ENCODE results near the gene SNRNP40. TPM values are rescaled to one million over a fixed set of nuclear protein-coding genes. Genes with fewer than 3 reads are reported as not detected.

The SNRNP40 gene
- total and polyA plus RNA-seq, 10 of the 15 experiments (the other 5 are each of a cell fraction or from before 2014, with no cell fraction given), result 34.9 to 212 (median 115) TPM

DNA sequence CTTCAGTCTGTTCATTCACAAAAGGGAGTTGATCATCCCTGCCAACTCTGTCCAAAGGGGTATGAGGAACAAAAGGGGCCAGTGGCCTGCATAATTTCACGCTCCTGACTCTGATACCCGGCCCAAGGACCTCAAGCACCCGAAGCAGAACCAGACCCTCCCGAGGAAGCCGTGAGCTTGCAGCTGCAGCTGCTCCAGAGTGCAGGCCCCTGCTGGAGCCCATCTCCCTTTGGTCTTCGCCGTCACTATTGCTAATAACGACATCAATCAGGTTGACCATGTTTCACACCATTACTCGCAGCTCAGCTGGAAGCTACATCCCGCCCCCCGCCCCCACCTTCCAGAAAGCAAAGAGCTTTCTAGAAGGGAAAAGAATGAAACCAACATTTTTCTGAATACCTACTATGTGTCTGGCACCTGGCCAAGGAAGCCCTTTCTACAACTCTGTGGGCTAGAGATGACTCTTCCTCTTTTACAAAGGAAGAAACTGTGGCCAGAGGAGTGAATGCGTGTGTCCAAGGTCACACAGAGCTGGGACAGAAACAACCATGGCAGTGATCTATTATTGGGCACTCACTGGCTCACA lies 62.4 kb downstream of the SNRNP40 start:
- H4K20me1 ChIP-seq (ENCODE audit: control insufficient read depth, insufficient read depth), result no peaks in the 10 kb centered on the region
- ChIA-PET POLR2A (no interaction called here), SMC1A (ENCODE audit: uncharacterized antibody, unreplicated experiment) (no interaction called here), CTCF (interaction anchor here (0.6 kb wide), 1 partner anchor 535 kb away, joined by 3 read pairs; no protein-coding TSS in a partner anchor), RAD21 (ENCODE audit: unreplicated experiment) (no interaction called here)
- BruUV-seq (replicated peaks), result no TSS peak
- H3K36me3 ChIP-seq (ENCODE audit: control insufficient read depth in 2 of 2, insufficient read depth in 2 of 2, low read length in 1 of 2), result no peaks in the 10 kb centered on the region
- no peaks in the 10 kb centered on the region for H3K4me1 ChIP-seq (ENCODE audit: control insufficient read depth, insufficient read depth, low read length)
- ATAC-seq, result no peak
- no peak for FAIRE-seq
- H3K9ac ChIP-seq (ENCODE audit: control insufficient read depth, insufficient read depth, low read length), result no peak overlapping the region
- TF ChIP-seq KDM1A (IDR thresholded peaks at IDR 0.05; ENCODE audit: borderline replicate concordance), result no peak
- TF ChIP-seq SIN3A (IDR thresholded peaks at IDR 0.05; ENCODE audit: low read depth, low read length), result no peak
- no peak for TF ChIP-seq CEBPB (IDR thresholded peaks at IDR 0.05; ENCODE audit: borderline replicate concordance in 1 of 2, low read depth in 2 of 2, low read length in 2 of 2)
- TF ChIP-seq, protein P1, sequence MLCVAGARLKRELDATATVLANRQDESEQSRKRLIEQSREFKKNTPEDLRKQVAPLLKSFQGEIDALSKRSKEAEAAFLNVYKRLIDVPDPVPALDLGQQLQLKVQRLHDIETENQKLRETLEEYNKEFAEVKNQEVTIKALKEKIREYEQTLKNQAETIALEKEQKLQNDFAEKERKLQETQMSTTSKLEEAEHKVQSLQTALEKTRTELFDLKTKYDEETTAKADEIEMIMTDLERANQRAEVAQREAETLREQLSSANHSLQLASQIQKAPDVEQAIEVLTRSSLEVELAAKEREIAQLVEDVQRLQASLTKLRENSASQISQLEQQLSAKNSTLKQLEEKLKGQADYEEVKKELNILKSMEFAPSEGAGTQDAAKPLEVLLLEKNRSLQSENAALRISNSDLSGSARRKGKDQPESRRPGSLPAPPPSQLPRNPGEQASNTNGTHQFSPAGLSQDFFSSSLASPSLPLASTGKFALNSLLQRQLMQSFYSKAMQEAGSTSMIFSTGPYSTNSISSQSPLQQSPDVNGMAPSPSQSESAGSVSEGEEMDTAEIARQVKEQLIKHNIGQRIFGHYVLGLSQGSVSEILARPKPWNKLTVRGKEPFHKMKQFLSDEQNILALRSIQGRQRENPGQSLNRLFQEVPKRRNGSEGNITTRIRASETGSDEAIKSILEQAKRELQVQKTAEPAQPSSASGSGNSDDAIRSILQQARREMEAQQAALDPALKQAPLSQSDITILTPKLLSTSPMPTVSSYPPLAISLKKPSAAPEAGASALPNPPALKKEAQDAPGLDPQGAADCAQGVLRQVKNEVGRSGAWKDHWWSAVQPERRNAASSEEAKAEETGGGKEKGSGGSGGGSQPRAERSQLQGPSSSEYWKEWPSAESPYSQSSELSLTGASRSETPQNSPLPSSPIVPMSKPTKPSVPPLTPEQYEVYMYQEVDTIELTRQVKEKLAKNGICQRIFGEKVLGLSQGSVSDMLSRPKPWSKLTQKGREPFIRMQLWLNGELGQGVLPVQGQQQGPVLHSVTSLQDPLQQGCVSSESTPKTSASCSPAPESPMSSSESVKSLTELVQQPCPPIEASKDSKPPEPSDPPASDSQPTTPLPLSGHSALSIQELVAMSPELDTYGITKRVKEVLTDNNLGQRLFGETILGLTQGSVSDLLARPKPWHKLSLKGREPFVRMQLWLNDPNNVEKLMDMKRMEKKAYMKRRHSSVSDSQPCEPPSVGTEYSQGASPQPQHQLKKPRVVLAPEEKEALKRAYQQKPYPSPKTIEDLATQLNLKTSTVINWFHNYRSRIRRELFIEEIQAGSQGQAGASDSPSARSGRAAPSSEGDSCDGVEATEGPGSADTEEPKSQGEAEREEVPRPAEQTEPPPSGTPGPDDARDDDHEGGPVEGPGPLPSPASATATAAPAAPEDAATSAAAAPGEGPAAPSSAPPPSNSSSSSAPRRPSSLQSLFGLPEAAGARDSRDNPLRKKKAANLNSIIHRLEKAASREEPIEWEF (IDR thresholded peaks at IDR 0.05; ENCODE audit: insufficient replicate concordance, low read depth, low read length), result no peak
- no peak for TF ChIP-seq SUPT20H (IDR thresholded peaks at IDR 0.05; ENCODE audit: borderline replicate concordance, control insufficient read depth, low read depth, low read length)
- no peak for TF ChIP-seq IKZF1 (conservative IDR thresholded peaks at IDR 0.05)
- no peak for TF ChIP-seq NFIC (IDR thresholded peaks at IDR 0.05; ENCODE audit: low read depth, low read length)
- H3K27me3 ChIP-seq (replicated peaks in 1 of 2; ENCODE audit: control insufficient read depth in 2 of 2, insufficient read depth in 2 of 2, low read length in 1 of 2), result peaks cover 0 to 5% of the 10 kb centered on the region in 2 experiments; a peak in 3 of 4 replicates
- DNase-seq (ENCODE audit: low read depth, low spot score), result no peak
- H3K4me3 ChIP-seq, result no peak overlapping the region
- in situ Hi-C loops (cut with MboI), result no loop called here
- no peak overlapping the region for H2AFZ ChIP-seq (ENCODE audit: control insufficient read depth, low read depth, low read length)
- no peaks in the 10 kb centered on the region for H3K79me2 ChIP-seq (ENCODE audit: control insufficient read depth, insufficient read depth, low read length)
- no peak overlapping the region for H3K4me2 ChIP-seq (ENCODE audit: control insufficient read depth, insufficient read depth)
- no peak overlapping the region for H3K27ac ChIP-seq (ENCODE audit: control insufficient read depth, insufficient read depth)
- no peaks in the 10 kb centered on the region for H3K9me3 ChIP-seq (replicated peaks; ENCODE audit: control insufficient read depth, insufficient read depth, low read length)
- intact Hi-C loops (cut with micrococcal nuclease; ENCODE audit: unreplicated experiment), result no loop called here
- WGBS (ENCODE audit: insufficient coverage, insufficient replicate concordance, low lambda C conversion rate, missing lambda C conversion rate), result 27% methylated on average over 12 of the region's 12 CpGs

Measured in GM12878 (cell line).